SIG-M5 (cell line): ENCODE results near the gene ETAA1.

ENCODE experiments used
- DNase-seq: peaks from one replicate; lab custom pipeline; 2025; lab: John Stamatoyannopoulos, UW

ETAA1 gene

GRCh38 chr2:67438337-67438736 is 41.2 kb downstream of the ETAA1 start:
- no peak for DNase-seq

DNA sequence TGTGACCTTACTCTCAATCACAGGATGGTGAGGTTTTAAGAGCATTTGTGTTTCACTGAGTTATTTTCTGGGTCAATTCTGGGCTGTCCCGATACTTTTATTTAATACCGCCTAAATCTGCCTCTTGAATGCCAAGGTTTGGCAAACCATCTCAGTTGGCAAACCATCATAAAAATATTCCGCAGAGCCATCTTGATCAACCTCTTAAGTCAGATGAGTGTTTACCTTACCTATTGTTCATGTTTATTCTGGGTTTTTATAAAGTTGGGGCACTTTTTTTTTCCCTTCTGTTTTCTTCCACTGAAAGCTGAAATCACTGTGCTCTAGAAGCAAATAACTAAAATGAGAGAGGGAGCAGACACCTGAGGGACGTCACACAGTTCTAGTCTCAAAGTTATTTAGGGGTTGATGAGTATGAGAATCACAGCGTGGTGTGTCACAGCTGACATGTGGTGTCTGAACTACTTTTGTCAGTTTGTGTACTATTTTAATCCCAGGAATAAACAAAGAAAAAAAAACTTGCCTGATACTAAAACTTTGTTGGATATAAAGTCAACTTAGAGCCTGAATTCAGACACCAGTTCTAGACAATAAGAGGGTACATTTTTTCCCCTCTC is 48.6 kb downstream of the ETAA1 start:
- no peak for DNase-seq

DNA sequence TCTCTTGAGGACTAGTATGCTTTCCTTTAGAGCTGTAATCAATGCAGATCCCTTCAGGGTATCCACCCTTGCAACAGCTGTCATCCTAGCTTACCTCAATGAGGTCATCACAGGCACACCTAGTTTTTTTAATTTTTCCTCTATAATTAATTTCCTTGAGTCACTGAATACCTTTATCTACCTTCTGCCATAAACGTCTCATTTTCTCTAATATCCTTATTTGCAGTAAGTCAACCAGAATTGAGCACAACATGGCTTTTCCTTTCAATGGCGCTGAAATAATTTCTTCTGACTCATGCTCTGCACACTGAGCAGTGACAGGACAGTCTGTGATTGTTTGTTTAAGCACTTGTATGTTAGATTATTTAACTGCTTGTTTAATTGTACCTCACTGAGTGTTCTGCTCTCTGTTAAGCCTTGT is 49.4 kb downstream of the ETAA1 start:
- DNase-seq: no peak

GRCh38 chr2:67448648-67449047 is 51.5 kb downstream of the ETAA1 start:
- no peak for DNase-seq

DNA sequence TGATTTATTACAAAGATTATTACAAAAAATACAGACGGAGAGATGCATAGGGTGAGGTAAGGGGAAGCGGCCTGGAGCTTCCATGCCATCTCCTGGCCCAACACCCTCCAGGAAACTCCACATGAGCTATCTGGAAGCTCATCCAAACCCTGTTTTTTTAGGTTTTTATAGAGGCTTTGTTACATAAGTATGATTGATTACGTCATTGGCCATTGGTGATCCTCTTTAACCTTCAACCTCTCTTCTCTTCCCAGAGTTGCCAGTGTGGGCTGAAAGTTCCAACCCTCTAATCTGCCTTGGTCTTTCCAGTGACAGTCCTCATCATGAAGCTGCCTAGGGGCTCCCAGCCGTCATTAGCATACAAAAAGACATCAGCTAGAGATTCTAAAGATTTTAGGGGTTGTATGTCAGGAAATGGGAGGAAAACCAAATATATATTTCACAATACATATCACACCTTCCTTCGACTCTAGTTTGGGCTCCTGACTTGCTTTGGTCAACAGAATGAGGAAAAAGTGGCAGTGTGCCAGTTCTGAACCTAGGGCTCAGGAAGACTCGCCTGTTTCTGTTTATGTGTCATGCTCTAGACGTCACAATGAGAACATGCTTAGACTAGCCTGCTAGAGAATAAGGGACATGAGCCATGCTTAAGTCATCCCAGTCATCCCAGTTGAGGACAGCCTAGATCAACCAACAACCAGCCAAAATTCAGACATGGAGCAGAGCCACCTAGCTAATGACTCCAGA is 54.1 kb downstream of the ETAA1 start:
- DNase-seq: no peak

- DNase-seq: no peak
These were observed 56.2 kb downstream of the ETAA1 start for GRCh38 chr2:67453310-67453709.

- DNase-seq: no peak
These were observed 58.3 kb downstream of the ETAA1 start for GRCh38 chr2:67455219-67456142.

DNA sequence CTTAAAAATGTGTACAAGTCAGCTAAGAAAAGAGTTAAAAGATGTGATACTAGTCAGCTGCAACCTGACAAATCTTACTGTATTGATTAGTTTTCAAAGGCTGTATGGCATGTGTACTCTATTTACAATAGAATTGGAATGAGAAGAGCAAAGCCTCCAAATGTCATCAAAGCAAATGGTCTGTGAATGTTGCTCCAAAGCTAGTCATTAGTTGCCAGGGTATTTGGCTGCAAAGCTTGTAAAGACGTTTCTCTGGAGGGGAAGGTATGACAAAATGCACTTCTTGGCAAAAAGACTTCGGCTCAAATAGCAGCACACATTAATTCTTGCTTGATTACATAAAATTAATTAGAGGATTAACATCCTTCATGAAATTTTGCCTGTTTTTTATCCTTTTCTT is 59.3 kb downstream of the ETAA1 start:
- no peak for DNase-seq

GRCh38 chr2:67457699-67458098 is 60.6 kb downstream of the ETAA1 start:
- DNase-seq: no peak

GRCh38 chr2:67459761-67460160 is 62.6 kb downstream of the ETAA1 start:
- DNase-seq: no peak
